Lung (tissue), 12 donors: ENCODE results near the gene ATP10A. TPM values are rescaled to one million over a fixed set of nuclear protein-coding genes. Genes with fewer than 3 reads are reported as not detected.
"Not testable (repeated sequence)": the region's sequence is repeated elsewhere in the genome, so short reads cannot be mapped to it uniquely, and the experiment has no call there.

Source experiments
- ATAC-seq: fragments of 200-7000 bp; cut with Tn5 transposase; one replicate; pipeline ENCODE4 v1.9.1; 2020; ENCODE audit warnings: moderate number of reproducible peaks; ENCODE audit not compliant: insufficient read depth, low FRiP score
- DNase-seq, 3 donors: peaks; one replicate each; pipeline ENCODE4 v3.0.0-alpha.2; 2013 to 2017
- H3K27ac ChIP-seq, 2 donors: one replicate each; pipeline ENCODE4 v1.5.1; 2013; ENCODE audit warnings: mild to moderate bottlenecking in 2 of 2, moderate library complexity in 2 of 2, control low read depth in 1 of 2, inconsistent platforms in 1 of 2, low read depth in 1 of 2, low read length in 1 of 2
- H3K27me3 ChIP-seq, 3 donors: one replicate each; pipeline ENCODE4 v1.5.1; 2013; ENCODE audit warnings: low read length in 2 of 3; ENCODE audit not compliant: control insufficient read depth in 3 of 3, insufficient read depth in 3 of 3
- H3K36me3 ChIP-seq, 4 donors: one replicate each; pipeline ENCODE4 v1.5.1; 2013; ENCODE audit warnings: low read length in 4 of 4, mild to moderate bottlenecking in 1 of 4, moderate library complexity in 1 of 4; ENCODE audit not compliant: control insufficient read depth in 4 of 4, insufficient read depth in 4 of 4
- H3K4me1 ChIP-seq, 5 donors: one replicate each; pipeline ENCODE4 v1.5.1; 2013; ENCODE audit warnings: low read length in 5 of 5, mild to moderate bottlenecking in 2 of 5, moderate library complexity in 1 of 5; ENCODE audit not compliant: control insufficient read depth in 5 of 5, insufficient read depth in 5 of 5
- H3K4me3 ChIP-seq: one replicate; pipeline ENCODE4 v1.5.1; 2013; ENCODE audit warnings: mild to moderate bottlenecking, control low read depth, moderate library complexity
- H3K9ac ChIP-seq, 2 donors: one replicate each; pipeline ENCODE4 v1.5.1; 2013; ENCODE audit warnings: low read length in 2 of 2, control low read depth in 1 of 2; ENCODE audit not compliant: insufficient read depth in 1 of 2
- H3K9me3 ChIP-seq, 4 donors: one replicate each; pipeline ENCODE4 v1.5.1; 2013; ENCODE audit warnings: low read length in 3 of 4, mild to moderate bottlenecking in 1 of 4, moderate library complexity in 1 of 4; ENCODE audit not compliant: control insufficient read depth in 4 of 4, insufficient read depth in 3 of 4
- CTCF ChIP-seq: IDR thresholded peaks from 2 replicates; pipeline ENCODE4 v1.5.1; 2012; ENCODE audit warnings: mild to moderate bottlenecking; ENCODE audit errors: control extremely low read depth, extremely low read depth
- WGBS, 2 donors: extraction: QIAGEN DNeasy Blood & Tissue Kit; methylation state at CpG; one replicate each; pipeline ENCODE4 v1.1.7; 2013; 5-methylcytosine and 5-hydroxymethylcytosine counted together
- polyA plus RNA-seq, 2 donors: library from polyadenylated mRNA; stranded (reverse); fragments of 200-250 nt; gene quantifications; one replicate each; pipeline ENCODE4 v1.2.1, GENCODE V29; 2013
- total RNA-seq, 2 donors: library from RNA; depleted of rRNA in 1 of 2; stranded (reverse); fragments of >200 nt in 1 of 2; gene quantifications; one replicate each; pipeline ENCODE4 v1.2.1, GENCODE V29; 2014 to 2021
- donor health status: control.
- donor health status: control.
- donor health status: Bipolar disorder and iron deficiency.
- donor health status: healthy.
- donor health status: DM: yes; HTN: yes; CAD: no.

ATP10A gene
- total and polyA plus RNA-seq, 4 donors = 4.5 to 33.7 (median 6.2) TPM

GRCh38 chr15:25641762-25642161 lies 221.4 kb downstream of the ATP10A start:
- ATAC-seq = no peak
- peaks cover 0 to 31% (median 16%) of the 10 kb centered on the region in 5 donors for H3K4me1 ChIP-seq
- WGBS, 2 donors = 54 to 71% methylated on average over 6 of the region's 6 CpGs

GRCh38 chr15:25641361-25641760 lies 221.8 kb downstream of the ATP10A start:
- Histone ChIP-seq H3K36me3 (no peaks in the 10 kb centered on the region), H3K4me3 (no peak overlapping the region), H3K4me1 (peaks cover 0 to 31% (median 16%) of the 10 kb centered on the region in 5 donors), H3K9ac (no peak overlapping the region), H3K27ac (no peak overlapping the region), H3K27me3 (no peaks in the 10 kb centered on the region), H3K9me3 (peaks cover 0 to 2% (median 0%) of the 10 kb centered on the region in 4 donors)
- DNase-seq = peak; percentile 35 to 73 (median 69)
- WGBS, 2 donors = 41 to 69% methylated on average over 3 of the region's 3 CpGs
- ATAC-seq = no peak
- no peak for TF ChIP-seq CTCF

More at GRCh38 chr15:25641762-25642161, 221.4 kb downstream of the ATP10A start:
- H3K9ac ChIP-seq = no peak overlapping the region
- peaks cover 0 to 2% (median 0%) of the 10 kb centered on the region in 4 donors for H3K9me3 ChIP-seq
- TF ChIP-seq CTCF = no peak
- H3K36me3 ChIP-seq = no peaks in the 10 kb centered on the region
- DNase-seq = peak in 1 of 3 donors; percentile 60
- H3K4me3 ChIP-seq = no peak overlapping the region
- no peak overlapping the region for H3K27ac ChIP-seq
- no peaks in the 10 kb centered on the region for H3K27me3 ChIP-seq

- not testable (repeated sequence) for H3K4me3 ChIP-seq, H3K27ac ChIP-seq, ATAC-seq, H3K9ac ChIP-seq, H3K27me3 ChIP-seq, H3K9me3 ChIP-seq, H3K36me3 ChIP-seq
- WGBS, 2 donors = 57 to 67% methylated on average over 4 of the region's 4 CpGs
- peaks cover 0 to 32% (median 16%) of the 10 kb centered on the region in 5 donors for H3K4me1 ChIP-seq
- DNase-seq = peak in 1 of 3 donors; percentile 32
Measured at GRCh38 chr15:25640959-25641358, 222.2 kb downstream of the ATP10A start.

GRCh38 chr15:25640381-25640780 lies 222.7 kb downstream of the ATP10A start:
- H3K9me3 ChIP-seq = peaks cover 0 to 2% (median 0%) of the 10 kb centered on the region in 4 donors
- H3K27me3 ChIP-seq = no peaks in the 10 kb centered on the region
- H3K4me3 ChIP-seq = no peak overlapping the region
- no peak overlapping the region for H3K9ac ChIP-seq
- H3K36me3 ChIP-seq = no peaks in the 10 kb centered on the region
- TF ChIP-seq CTCF = no peak
- WGBS, 2 donors = 72 to 81% methylated on average over 5 of the region's 5 CpGs
- DNase-seq (peak in 2 of 3 donors; percentile 11 to 56), ATAC-seq (no peak)
- H3K4me1 ChIP-seq = peaks cover 0 to 36% (median 16%) of the 10 kb centered on the region in 5 donors
- no peak overlapping the region for H3K27ac ChIP-seq

- not testable (repeated sequence) for H3K27me3 ChIP-seq, H3K9ac ChIP-seq, H3K36me3 ChIP-seq, DNase-seq, ATAC-seq, H3K27ac ChIP-seq, H3K4me3 ChIP-seq, H3K9me3 ChIP-seq
- H3K4me1 ChIP-seq = peaks cover 0 to 19% (median 6%) of the 10 kb centered on the region in 5 donors
- WGBS, 2 donors = 72 to 83% methylated on average over 9 of the region's 9 CpGs
Measured at GRCh38 chr15:25636486-25636885, 226.6 kb downstream of the ATP10A start.
